Cardiac fibroblast (primary cell): ENCODE results near the gene C16orf86.
"Not testable (repeated sequence)": the region's sequence is repeated elsewhere in the genome, so short reads cannot be mapped to it uniquely, and the experiment has no call there.

Source experiments
- DNase-seq, 2 donors: peaks; one replicate each; pipeline versions ENCODE4 v3.0.0 to v3.0.0-alpha.2; 2010; ENCODE audit warnings: low read depth in 2 of 2
- H3K4me3 ChIP-seq, 2 donors: replicated peaks in 1 of 2; 1 replicate in 1 of 2; 2 replicates in 1 of 2; pipeline ENCODE4 v1.5.1; 2011; ENCODE audit warnings: low read depth in 2 of 2, low read length in 2 of 2, mild to moderate bottlenecking in 2 of 2, moderate library complexity in 1 of 2
- CTCF ChIP-seq: IDR thresholded peaks from one replicate; pipeline ENCODE4 v1.5.1; 2011; ENCODE audit warnings: low read depth, mild to moderate bottlenecking, low read length, inconsistent platforms

C16orf86 gene

GRCh38 chr16:67677712-67678111 lies 11.1 kb downstream of the C16orf86 start:
- TF ChIP-seq CTCF, result no peak
- DNase-seq, result no peak
- no peak overlapping the region for H3K4me3 ChIP-seq

- no peak for DNase-seq
- no peak overlapping the region for H3K4me3 ChIP-seq
- TF ChIP-seq CTCF, result no peak
Measured at GRCh38 chr16:67678354-67679023, 11.9 kb downstream of the C16orf86 start.

GRCh38 chr16:67679935-67680897 lies 13.6 kb downstream of the C16orf86 start:
- H3K4me3 ChIP-seq, result no peak overlapping the region
- no peak for DNase-seq
- TF ChIP-seq CTCF, result no peak

GRCh38 chr16:67683767-67684166 lies 17.2 kb downstream of the C16orf86 start:
- no peak for TF ChIP-seq CTCF
- no peak overlapping the region for H3K4me3 ChIP-seq
- no peak for DNase-seq

GRCh38 chr16:67685388-67686112 lies 18.9 kb downstream of the C16orf86 start:
- TF ChIP-seq CTCF, result no peak
- H3K4me3 ChIP-seq, result no peak overlapping the region
- no peak for DNase-seq

GRCh38 chr16:67693517-67694285 lies 27.1 kb downstream of the C16orf86 start:
- DNase-seq, H3K4me3 ChIP-seq: not testable (repeated sequence)
